ENCODE measurements around the gene PTPRZ1. TPM values are rescaled to one million over a fixed set of nuclear protein-coding genes. Genes with fewer than 3 reads are reported as not detected.

The PTPRZ1 gene
- total RNA-seq, 1 experiment from 2014 or later, result not detected

GRCh38 chr7:122055073-122055472 is 182.1 kb downstream of the PTPRZ1 start:
- Histone ChIP-seq H3K27me3 (ENCODE audit: low read length) (no peaks in the 10 kb centered on the region), H3K27ac (ENCODE audit: low read length) (no peak overlapping the region), H3K4me2 (ENCODE audit: low read depth, low read length, poor library complexity, severe bottlenecking) (no peak overlapping the region), H3K9me3 (ENCODE audit: low read length) (peaks cover 3% of the 10 kb centered on the region; the same call in 1 of the 2 replicates), H3K79me2 (ENCODE audit: low read length) (no peaks in the 10 kb centered on the region), H3K4me3 (ENCODE audit: low read length) (no peak overlapping the region), H3K36me3 (ENCODE audit: insufficient read depth, low read length) (no peaks in the 10 kb centered on the region), H3K4me1 (ENCODE audit: low read length) (no peaks in the 10 kb centered on the region), H2AFZ (ENCODE audit: low read length) (no peak overlapping the region), H3K9me2 (replicated peaks; ENCODE audit: insufficient read depth, low read length) (no peaks in the 10 kb centered on the region), H4K20me1 (ENCODE audit: insufficient read depth, low read depth, low read length) (no peaks in the 10 kb centered on the region), H3K9ac (ENCODE audit: low read length) (no peak overlapping the region)
- DNase-seq, result no peak

- Histone ChIP-seq H3K4me3 (ENCODE audit: low read length) (no peak overlapping the region), H3K27ac (ENCODE audit: low read length) (no peak overlapping the region), H3K9me2 (replicated peaks; ENCODE audit: insufficient read depth, low read length) (no peaks in the 10 kb centered on the region), H3K4me1 (ENCODE audit: low read length) (no peaks in the 10 kb centered on the region), H3K79me2 (ENCODE audit: low read length) (no peaks in the 10 kb centered on the region), H3K9ac (ENCODE audit: low read length) (no peak overlapping the region), H3K4me2 (ENCODE audit: low read depth, low read length, poor library complexity, severe bottlenecking) (no peak overlapping the region), H3K27me3 (ENCODE audit: low read length) (no peaks in the 10 kb centered on the region), H4K20me1 (ENCODE audit: insufficient read depth, low read depth, low read length) (no peaks in the 10 kb centered on the region), H3K9me3 (ENCODE audit: low read length) (peaks cover 3% of the 10 kb centered on the region; the same call in 1 of the 2 replicates), H3K36me3 (ENCODE audit: insufficient read depth, low read length) (no peaks in the 10 kb centered on the region), H2AFZ (ENCODE audit: low read length) (no peak overlapping the region)
- DNase-seq, result no peak
Measured at GRCh38 chr7:122056977-122057376, 184.0 kb downstream of the PTPRZ1 start.

- Histone ChIP-seq H3K9ac (ENCODE audit: low read length) (no peak overlapping the region), H3K9me2 (replicated peaks; ENCODE audit: insufficient read depth, low read length) (no peaks in the 10 kb centered on the region), H3K4me3 (ENCODE audit: low read length) (no peak overlapping the region), H3K27ac (ENCODE audit: low read length) (no peak overlapping the region), H2AFZ (ENCODE audit: low read length) (no peak overlapping the region), H3K9me3 (ENCODE audit: low read length) (peaks cover 3% of the 10 kb centered on the region; the same call in 1 of the 2 replicates), H4K20me1 (ENCODE audit: insufficient read depth, low read depth, low read length) (no peaks in the 10 kb centered on the region), H3K4me1 (ENCODE audit: low read length) (no peaks in the 10 kb centered on the region), H3K79me2 (ENCODE audit: low read length) (no peaks in the 10 kb centered on the region), H3K4me2 (ENCODE audit: low read depth, low read length, poor library complexity, severe bottlenecking) (no peak overlapping the region), H3K36me3 (ENCODE audit: insufficient read depth, low read length) (no peaks in the 10 kb centered on the region), H3K27me3 (ENCODE audit: low read length) (no peaks in the 10 kb centered on the region)
- DNase-seq, result no peak
Measured at GRCh38 chr7:122059542-122059941, 186.6 kb downstream of the PTPRZ1 start.

GRCh38 chr7:122063146-122063545 is 190.2 kb downstream of the PTPRZ1 start:
- Histone ChIP-seq H3K4me1 (ENCODE audit: low read length) (no peaks in the 10 kb centered on the region), H3K79me2 (ENCODE audit: low read length) (no peaks in the 10 kb centered on the region), H3K4me3 (ENCODE audit: low read length) (no peak overlapping the region), H2AFZ (ENCODE audit: low read length) (no peak overlapping the region), H4K20me1 (ENCODE audit: insufficient read depth, low read depth, low read length) (no peaks in the 10 kb centered on the region), H3K9me2 (replicated peaks; ENCODE audit: insufficient read depth, low read length) (no peaks in the 10 kb centered on the region), H3K9me3 (ENCODE audit: low read length) (no peaks in the 10 kb centered on the region; the same call in 1 of the 2 replicates), H3K9ac (ENCODE audit: low read length) (no peak overlapping the region), H3K36me3 (ENCODE audit: insufficient read depth, low read length) (no peaks in the 10 kb centered on the region), H3K27ac (ENCODE audit: low read length) (no peak overlapping the region), H3K27me3 (ENCODE audit: low read length) (no peaks in the 10 kb centered on the region), H3K4me2 (ENCODE audit: low read depth, low read length, poor library complexity, severe bottlenecking) (no peak overlapping the region)
- no peak for DNase-seq

- Histone ChIP-seq H2AFZ (ENCODE audit: low read length) (no peak overlapping the region), H3K4me1 (ENCODE audit: low read length) (no peaks in the 10 kb centered on the region), H3K9ac (ENCODE audit: low read length) (no peak overlapping the region), H3K27me3 (ENCODE audit: low read length) (no peaks in the 10 kb centered on the region), H3K79me2 (ENCODE audit: low read length) (no peaks in the 10 kb centered on the region), H3K9me3 (ENCODE audit: low read length) (no peaks in the 10 kb centered on the region; the same call in 1 of the 2 replicates), H3K9me2 (replicated peaks; ENCODE audit: insufficient read depth, low read length) (no peaks in the 10 kb centered on the region), H3K4me2 (ENCODE audit: low read depth, low read length, poor library complexity, severe bottlenecking) (no peak overlapping the region), H3K27ac (ENCODE audit: low read length) (no peak overlapping the region), H4K20me1 (ENCODE audit: insufficient read depth, low read depth, low read length) (no peaks in the 10 kb centered on the region), H3K4me3 (ENCODE audit: low read length) (no peak overlapping the region), H3K36me3 (ENCODE audit: insufficient read depth, low read length) (no peaks in the 10 kb centered on the region)
- DNase-seq, result no peak
Measured at GRCh38 chr7:122064971-122065370, 192.0 kb downstream of the PTPRZ1 start.

- Histone ChIP-seq H3K27me3 (ENCODE audit: low read length) (no peaks in the 10 kb centered on the region), H4K20me1 (ENCODE audit: insufficient read depth, low read depth, low read length) (no peaks in the 10 kb centered on the region), H3K27ac (ENCODE audit: low read length) (no peak overlapping the region), H3K79me2 (ENCODE audit: low read length) (no peaks in the 10 kb centered on the region), H3K4me3 (ENCODE audit: low read length) (no peak overlapping the region), H3K9me3 (ENCODE audit: low read length) (no peaks in the 10 kb centered on the region; the same call in 1 of the 2 replicates), H3K9me2 (replicated peaks; ENCODE audit: insufficient read depth, low read length) (no peaks in the 10 kb centered on the region), H3K36me3 (ENCODE audit: insufficient read depth, low read length) (no peaks in the 10 kb centered on the region), H3K9ac (ENCODE audit: low read length) (no peak overlapping the region), H2AFZ (ENCODE audit: low read length) (no peak overlapping the region), H3K4me1 (ENCODE audit: low read length) (no peaks in the 10 kb centered on the region), H3K4me2 (ENCODE audit: low read depth, low read length, poor library complexity, severe bottlenecking) (no peak overlapping the region)
- DNase-seq, result no peak
Measured at GRCh38 chr7:122067077-122067476, 194.1 kb downstream of the PTPRZ1 start.

- Histone ChIP-seq H3K9me2 (replicated peaks; ENCODE audit: insufficient read depth, low read length) (no peaks in the 10 kb centered on the region), H3K9ac (ENCODE audit: low read length) (no peak overlapping the region), H4K20me1 (ENCODE audit: insufficient read depth, low read depth, low read length) (no peaks in the 10 kb centered on the region), H3K4me1 (ENCODE audit: low read length) (no peaks in the 10 kb centered on the region), H3K27me3 (ENCODE audit: low read length) (no peaks in the 10 kb centered on the region), H3K36me3 (ENCODE audit: insufficient read depth, low read length) (no peaks in the 10 kb centered on the region), H3K9me3 (ENCODE audit: low read length) (no peaks in the 10 kb centered on the region; the same call in 1 of the 2 replicates), H3K4me2 (ENCODE audit: low read depth, low read length, poor library complexity, severe bottlenecking) (no peak overlapping the region), H3K79me2 (ENCODE audit: low read length) (no peaks in the 10 kb centered on the region), H2AFZ (ENCODE audit: low read length) (no peak overlapping the region), H3K4me3 (ENCODE audit: low read length) (no peak overlapping the region), H3K27ac (ENCODE audit: low read length) (no peak overlapping the region)
- no peak for DNase-seq
Measured at GRCh38 chr7:122068046-122068445, 195.1 kb downstream of the PTPRZ1 start.

- no peak overlapping the region for H3K9ac ChIP-seq (ENCODE audit: low read length)
- no peaks in the 10 kb centered on the region for H3K27me3 ChIP-seq (ENCODE audit: low read length)
- no peak for DNase-seq
- H3K4me3 ChIP-seq (ENCODE audit: low read length), result no peak overlapping the region
- H3K4me1 ChIP-seq (ENCODE audit: low read length), result no peaks in the 10 kb centered on the region
- no peaks in the 10 kb centered on the region for H3K36me3 ChIP-seq (ENCODE audit: insufficient read depth, low read length)
- no peaks in the 10 kb centered on the region for H4K20me1 ChIP-seq (ENCODE audit: insufficient read depth, low read depth, low read length)
- no peak overlapping the region for H3K4me2 ChIP-seq (ENCODE audit: low read depth, low read length, poor library complexity, severe bottlenecking)
- no peaks in the 10 kb centered on the region for H3K9me2 ChIP-seq (replicated peaks; ENCODE audit: insufficient read depth, low read length)
- no peak overlapping the region for H2AFZ ChIP-seq (ENCODE audit: low read length)
- no peaks in the 10 kb centered on the region for H3K79me2 ChIP-seq (ENCODE audit: low read length)
- no peaks in the 10 kb centered on the region; the same call in 1 of the 2 replicates for H3K9me3 ChIP-seq (ENCODE audit: low read length)
- H3K27ac ChIP-seq (ENCODE audit: low read length), result no peak overlapping the region
Measured at GRCh38 chr7:122068999-122069398, 196.0 kb downstream of the PTPRZ1 start.

- H3K27ac ChIP-seq (ENCODE audit: low read length), result no peak overlapping the region
- no peak overlapping the region for H3K9ac ChIP-seq (ENCODE audit: low read length)
- no peaks in the 10 kb centered on the region for H3K27me3 ChIP-seq (ENCODE audit: low read length)
- H3K4me3 ChIP-seq (ENCODE audit: low read length), result no peak overlapping the region
- no peaks in the 10 kb centered on the region for H3K36me3 ChIP-seq (ENCODE audit: insufficient read depth, low read length)
- no peak overlapping the region for H3K4me2 ChIP-seq (ENCODE audit: low read depth, low read length, poor library complexity, severe bottlenecking)
- DNase-seq, result no peak
- no peaks in the 10 kb centered on the region for H3K4me1 ChIP-seq (ENCODE audit: low read length)
- H3K9me2 ChIP-seq (replicated peaks; ENCODE audit: insufficient read depth, low read length), result no peaks in the 10 kb centered on the region
- H3K79me2 ChIP-seq (ENCODE audit: low read length), result no peaks in the 10 kb centered on the region
- peaks cover 6% of the 10 kb centered on the region; the same call in 1 of the 2 replicates for H3K9me3 ChIP-seq (ENCODE audit: low read length)
- H2AFZ ChIP-seq (ENCODE audit: low read length), result no peak overlapping the region
- H4K20me1 ChIP-seq (ENCODE audit: insufficient read depth, low read depth, low read length), result no peaks in the 10 kb centered on the region
Measured at GRCh38 chr7:122070062-122070461, 197.1 kb downstream of the PTPRZ1 start.

Data from Karpas-422 (cell line).